Upper lobe of left lung (tissue), 6 donors: ENCODE results near the gene TEX264. TPM values are rescaled to one million over a fixed set of nuclear protein-coding genes. Genes with fewer than 3 reads are reported as not detected.
A peak's percentile ranks its signal among the peaks of the same experiment; 100 is the strongest.

ENCODE experiments used
- ATAC-seq, 2 donors: fragments of 200-7000 bp; cut with Tn5 transposase; one replicate each; pipeline ENCODE4 v1.9.1; 2022; ENCODE audit warnings: mild to moderate bottlenecking in 2 of 2, moderate library complexity in 2 of 2; ENCODE audit not compliant: low FRiP score in 2 of 2
- DNase-seq, 2 donors: peaks; one replicate each; pipeline ENCODE4 v3.0.0-alpha.2; 2019 to 2020
- H3K27ac ChIP-seq, 4 donors: fragments of 200-600 bp; sonication (generic); one replicate each; pipeline ENCODE4 v1.5.1; 2016 to 2019
- H3K27me3 ChIP-seq, 4 donors: fragments of 200-600 bp; sonication (generic); one replicate each; pipeline ENCODE4 v1.5.1; 2017 to 2019
- H3K36me3 ChIP-seq, 4 donors: fragments of 200-600 bp; sonication (generic); one replicate each; pipeline ENCODE4 v1.5.1; 2016 to 2019
- H3K4me1 ChIP-seq, 4 donors: fragments of 200-600 bp; sonication (generic); one replicate each; pipeline ENCODE4 v1.5.1; 2018 to 2019
- H3K4me3 ChIP-seq, 4 donors: fragments of 200-600 bp; sonication (generic); one replicate each; pipeline ENCODE4 v1.5.1; 2017 to 2019; ENCODE audit warnings: mild to moderate bottlenecking in 2 of 4, moderate library complexity in 1 of 4
- H3K9me3 ChIP-seq, 4 donors: fragments of 200-600 bp; sonication (generic); one replicate each; pipeline ENCODE4 v1.5.1; 2018 to 2019
- CTCF ChIP-seq, 6 experiments: fragments of 450-650 bp in 4 of 6; fragments of 200-600 bp in 2 of 6; sonication (generic) in 2 of 6; IDR thresholded peaks; one replicate each; pipeline ENCODE4 v1.5.1; 2016 to 2019; ENCODE audit warnings: antibody characterized with exemption in 6 of 6
- EP300 ChIP-seq, 4 donors: sonication (generic); formaldehyde crosslinking; IDR thresholded peaks; one replicate each; pipeline ENCODE4 v1.5.1; 2017; ENCODE audit warnings: antibody characterized with exemption in 4 of 4, control low read depth in 2 of 4
- POLR2A ChIP-seq, 4 donors: fragments of 450-650 bp; IDR thresholded peaks; one replicate each; pipeline ENCODE4 v1.5.1; 2016 to 2017; ENCODE audit warnings: antibody characterized with exemption in 4 of 4, mild to moderate bottlenecking in 2 of 4
- POLR2AphosphoS5 ChIP-seq, 2 donors: sonication (generic); formaldehyde crosslinking; IDR thresholded peaks; one replicate each; pipeline ENCODE4 v1.5.1; 2017; ENCODE audit warnings: antibody characterized with exemption in 2 of 2
- WGBS, 2 donors: methylation state at CpG; one replicate each; pipeline ENCODE4 v1.1.5; 2017 to 2018; 5-methylcytosine and 5-hydroxymethylcytosine counted together
- total RNA-seq, 6 donors: library from RNA; depleted of rRNA in 4 of 6; stranded (reverse); fragments of >200 nt in 4 of 6; gene quantifications; one replicate each; pipeline versions ENCODE4 v1.1.0 to v1.2.1, GENCODE V29; 2016 to 2021
- donor health status: DM: no; HTN: no; CAD: no; lungs with moderate emphysema.
- donor health status: DM: no; HTN: yes; CAD: no; lungs with severe emphysema.

TEX264 gene
- total RNA-seq, 6 donors from 2014 or later, result 40.4 to 86.5 (median 55.5) TPM

GRCh38 chr3:51712038-51712420 lies 41.0 kb downstream of the TEX264 start:
- Histone ChIP-seq H3K9me3 (no peaks in the 10 kb centered on the region), H3K27me3 (no peaks in the 10 kb centered on the region), H3K36me3 (no peaks in the 10 kb centered on the region), H3K4me1 (peaks cover 0 to 5% (median 4%) of the 10 kb centered on the region in 4 donors), H3K4me3 (no peak overlapping the region), H3K27ac (no peak overlapping the region)
- DNase-seq (no peak), ATAC-seq (no peak)
- WGBS, 2 donors, result 100% methylated on average over 1 of the region's 1 CpG
- no peak for TF ChIP-seq CTCF (IDR thresholded peaks at IDR 0.05)
- no peak for TF ChIP-seq POLR2AphosphoS5 (IDR thresholded peaks at IDR 0.05)
- TF ChIP-seq EP300 (IDR thresholded peaks at IDR 0.05), result no peak
- no peak for TF ChIP-seq POLR2A (IDR thresholded peaks at IDR 0.05)

- DNase-seq (peak in 1 of 2 donors; percentile 77), ATAC-seq (no peak)
- no peak overlapping the region for H3K4me3 ChIP-seq
- H3K27me3 ChIP-seq, result no peaks in the 10 kb centered on the region
- no peak overlapping the region for H3K27ac ChIP-seq
- TF ChIP-seq POLR2AphosphoS5 (IDR thresholded peaks at IDR 0.05), result no peak
- TF ChIP-seq EP300 (IDR thresholded peaks at IDR 0.05), result no peak
- no peak for TF ChIP-seq POLR2A (IDR thresholded peaks at IDR 0.05)
- TF ChIP-seq CTCF (IDR thresholded peaks at IDR 0.05), result no peak
- 93 to 94% methylated on average over 10 to 19 of the region's 20 CpGs for WGBS, 2 donors
- H3K4me1 ChIP-seq, result no peaks in the 10 kb centered on the region
- no peaks in the 10 kb centered on the region for H3K36me3 ChIP-seq
- no peaks in the 10 kb centered on the region for H3K9me3 ChIP-seq
Observed at GRCh38 chr3:51712511-51712931, 41.5 kb downstream of the TEX264 start.

- Histone ChIP-seq H3K27me3 (no peaks in the 10 kb centered on the region), H3K9me3 (no peaks in the 10 kb centered on the region), H3K4me3 (no peak overlapping the region), H3K36me3 (no peaks in the 10 kb centered on the region), H3K27ac (no peak overlapping the region), H3K4me1 (no peaks in the 10 kb centered on the region)
- TF ChIP-seq EP300 (IDR thresholded peaks at IDR 0.05) (no peak), POLR2A (IDR thresholded peaks at IDR 0.05) (no peak), CTCF (IDR thresholded peaks at IDR 0.05) (no peak), POLR2AphosphoS5 (IDR thresholded peaks at IDR 0.05) (no peak)
- WGBS, 2 donors, result 94% methylated on average over 17 to 19 of the region's 19 CpGs
- ATAC-seq, result no peak
- DNase-seq, result peak in 1 of 2 donors; percentile 59
Observed at GRCh38 chr3:51712963-51713362, 41.9 kb downstream of the TEX264 start.

GRCh38 chr3:51715231-51715976 lies 44.4 kb downstream of the TEX264 start:
- TF ChIP-seq EP300 (IDR thresholded peaks at IDR 0.05), result no peak
- no peak for TF ChIP-seq POLR2AphosphoS5 (IDR thresholded peaks at IDR 0.05)
- no peak for TF ChIP-seq POLR2A (IDR thresholded peaks at IDR 0.05)
- no peak for TF ChIP-seq CTCF (IDR thresholded peaks at IDR 0.05)
- Histone ChIP-seq H3K36me3 (no peaks in the 10 kb centered on the region), H3K27me3 (no peaks in the 10 kb centered on the region), H3K4me3 (no peak overlapping the region), H3K9me3 (no peaks in the 10 kb centered on the region), H3K4me1 (no peaks in the 10 kb centered on the region), H3K27ac (no peak overlapping the region)
- DNase-seq, result peak in 1 of 2 donors; percentile 61
- ATAC-seq, result no peak
- WGBS, 2 donors, result 92 to 93% methylated on average over 34 to 36 of the region's 36 CpGs

GRCh38 chr3:51715977-51716294 lies 44.9 kb downstream of the TEX264 start:
- Histone ChIP-seq H3K9me3 (no peaks in the 10 kb centered on the region), H3K27me3 (no peaks in the 10 kb centered on the region), H3K27ac (no peak overlapping the region), H3K4me3 (no peak overlapping the region), H3K36me3 (no peaks in the 10 kb centered on the region), H3K4me1 (no peaks in the 10 kb centered on the region)
- no peak for DNase-seq
- TF ChIP-seq POLR2AphosphoS5 (IDR thresholded peaks at IDR 0.05) (no peak), POLR2A (IDR thresholded peaks at IDR 0.05) (no peak), CTCF (IDR thresholded peaks at IDR 0.05) (no peak), EP300 (IDR thresholded peaks at IDR 0.05) (no peak)
- 95 to 98% methylated on average over 8 of the region's 8 CpGs for WGBS, 2 donors
- no peak for ATAC-seq
